Measurements from ENCODE around the gene EREG. TPM values are rescaled to one million over a fixed set of nuclear protein-coding genes. Genes with fewer than 3 reads are reported as not detected.

The EREG gene
- total RNA-seq, 1 experiment from 2014 or later, result not detected

- DNase-seq (ENCODE audit: low spot score), result no peak
- in situ Hi-C loops (cut with HindIII; ENCODE audit: low sequenced_read_pairs), result no loop called here
Observed at GRCh38 chr4:74413265-74413664, 48.3 kb downstream of the EREG start.

DNA sequence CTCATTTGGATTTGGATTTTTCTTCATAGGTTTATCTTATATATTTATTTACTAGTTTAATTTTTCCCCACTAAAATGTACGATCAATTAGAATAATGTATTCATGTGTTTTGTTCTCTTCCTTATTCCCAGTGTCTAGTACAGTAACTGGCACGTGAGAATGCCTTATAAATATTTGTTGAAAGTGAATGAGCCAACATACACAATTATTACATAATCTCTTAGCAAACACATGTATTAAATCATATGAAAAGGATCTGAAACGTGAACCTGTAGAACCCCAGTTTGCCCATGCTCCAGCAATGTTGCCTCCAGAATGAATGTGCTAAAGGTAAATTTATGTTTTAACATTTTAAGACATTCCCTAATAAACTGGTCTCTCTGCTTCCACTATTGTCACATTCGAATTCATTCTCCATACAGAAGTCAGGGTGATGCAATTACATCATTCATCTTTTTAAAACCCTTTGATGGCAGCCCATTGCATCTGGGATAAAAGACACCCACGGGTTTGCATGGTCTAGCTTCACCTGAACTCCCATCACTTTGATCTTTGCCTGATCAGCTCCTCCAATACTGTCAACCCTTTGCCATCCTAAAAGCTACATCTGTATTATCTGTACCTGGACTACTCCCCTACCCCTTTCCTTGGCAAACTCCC, 49.3 kb downstream of the EREG start:
- in situ Hi-C loops (cut with HindIII; ENCODE audit: low sequenced_read_pairs), result no loop called here

GRCh38 chr4:74415602-74416300, 50.8 kb downstream of the EREG start:
- no peak for DNase-seq (ENCODE audit: low spot score)
- in situ Hi-C loops (cut with HindIII; ENCODE audit: low sequenced_read_pairs), result no loop called here

More for the DNA sequence above, 49.3 kb downstream of the EREG start:
- no peak for DNase-seq (ENCODE audit: low spot score)

DNA sequence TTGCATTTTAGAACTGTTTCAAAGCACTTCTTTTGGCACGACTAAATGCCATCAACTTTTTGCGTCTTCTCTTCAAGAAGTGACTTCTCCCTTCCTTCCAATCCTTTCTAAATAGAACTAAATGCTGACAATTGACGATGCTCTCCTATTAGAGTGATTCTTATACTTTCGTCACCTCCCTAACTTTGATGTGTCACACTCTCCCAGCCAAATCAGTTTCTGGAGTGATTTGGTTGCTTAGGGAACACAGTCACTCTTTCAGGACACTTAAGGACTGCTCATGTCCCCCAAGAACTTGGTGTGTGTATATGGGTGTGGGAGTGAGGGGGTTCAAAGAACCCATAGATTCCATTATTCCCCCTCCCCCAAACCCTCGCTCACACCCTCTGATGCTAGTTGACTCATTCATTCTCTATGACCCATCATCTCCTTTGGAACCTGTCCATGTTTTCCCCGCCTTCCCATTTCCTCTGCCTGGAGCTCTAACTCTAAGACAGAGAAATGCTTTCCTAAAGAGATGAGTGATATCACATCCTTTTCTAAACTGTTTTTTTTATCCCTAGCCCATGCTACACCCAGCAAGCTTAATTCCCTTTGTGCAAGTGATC, 53.2 kb downstream of the EREG start:
- in situ Hi-C loops (cut with HindIII; ENCODE audit: low sequenced_read_pairs), result no loop called here
- DNase-seq (ENCODE audit: low spot score), result no peak

DNA sequence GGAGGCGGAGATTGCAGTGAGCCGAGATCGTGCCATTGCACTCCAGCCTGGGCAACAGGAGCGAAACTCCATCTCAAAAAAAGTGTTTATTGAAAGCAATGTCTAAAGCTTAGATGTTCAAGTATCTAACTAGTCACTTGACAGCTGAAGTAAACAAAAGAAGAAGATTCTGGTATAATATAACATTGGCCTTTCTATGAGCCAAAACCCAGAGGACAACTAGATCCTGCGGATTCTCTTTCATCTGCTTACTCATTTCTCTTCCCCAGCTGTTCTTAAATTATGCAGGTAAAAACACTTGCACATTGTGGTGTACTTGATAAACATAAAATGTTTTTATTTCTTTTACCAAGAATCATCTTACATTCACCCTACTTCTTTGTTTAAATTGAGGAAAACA, 55.9 kb downstream of the EREG start:
- DNase-seq (ENCODE audit: low spot score), result no peak
- in situ Hi-C loops (cut with HindIII; ENCODE audit: low sequenced_read_pairs), result no loop called here

GRCh38 chr4:74423104-74423503, 58.2 kb downstream of the EREG start:
- no peak for DNase-seq (ENCODE audit: low spot score)
- in situ Hi-C loops (cut with HindIII; ENCODE audit: low sequenced_read_pairs), result no loop called here

DNA sequence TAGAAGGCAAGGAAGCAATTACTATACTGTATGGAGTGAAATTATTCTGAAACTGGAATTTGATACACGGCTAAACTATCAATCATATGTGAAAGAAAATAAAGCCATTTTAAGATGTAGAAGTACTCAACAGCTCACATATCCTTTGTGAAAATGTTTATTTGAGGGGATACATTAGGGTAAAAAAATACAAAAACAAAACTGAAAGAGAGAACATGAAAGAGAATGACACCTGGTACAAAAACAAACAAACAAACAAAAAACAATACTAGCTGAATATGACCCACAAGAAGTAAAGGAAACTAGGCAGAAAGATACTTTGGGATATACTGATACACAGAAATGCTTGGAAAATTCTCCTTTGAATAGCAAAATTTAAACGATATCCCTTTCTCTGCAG, 59.2 kb downstream of the EREG start:
- in situ Hi-C loops (cut with HindIII; ENCODE audit: low sequenced_read_pairs), result no loop called here
- DNase-seq (ENCODE audit: low spot score), result no peak

- in situ Hi-C loops (cut with HindIII; ENCODE audit: low sequenced_read_pairs), result no loop called here
- no peak for DNase-seq (ENCODE audit: low spot score)
Observed at GRCh38 chr4:74426101-74426500, 61.2 kb downstream of the EREG start.

- in situ Hi-C loops (cut with HindIII; ENCODE audit: low sequenced_read_pairs), result no loop called here
- DNase-seq (ENCODE audit: low spot score), result no peak
Observed at GRCh38 chr4:74428276-74428675, 63.3 kb downstream of the EREG start.

- DNase-seq (ENCODE audit: low spot score), result no peak
- in situ Hi-C loops (cut with HindIII; ENCODE audit: low sequenced_read_pairs), result no loop called here
Observed at GRCh38 chr4:74431113-74431826, 66.3 kb downstream of the EREG start.

- in situ Hi-C loops (cut with HindIII; ENCODE audit: low sequenced_read_pairs), result no loop called here
- no peak for DNase-seq (ENCODE audit: low spot score)
Observed at GRCh38 chr4:74433043-74433442, 68.1 kb downstream of the EREG start.

DNA sequence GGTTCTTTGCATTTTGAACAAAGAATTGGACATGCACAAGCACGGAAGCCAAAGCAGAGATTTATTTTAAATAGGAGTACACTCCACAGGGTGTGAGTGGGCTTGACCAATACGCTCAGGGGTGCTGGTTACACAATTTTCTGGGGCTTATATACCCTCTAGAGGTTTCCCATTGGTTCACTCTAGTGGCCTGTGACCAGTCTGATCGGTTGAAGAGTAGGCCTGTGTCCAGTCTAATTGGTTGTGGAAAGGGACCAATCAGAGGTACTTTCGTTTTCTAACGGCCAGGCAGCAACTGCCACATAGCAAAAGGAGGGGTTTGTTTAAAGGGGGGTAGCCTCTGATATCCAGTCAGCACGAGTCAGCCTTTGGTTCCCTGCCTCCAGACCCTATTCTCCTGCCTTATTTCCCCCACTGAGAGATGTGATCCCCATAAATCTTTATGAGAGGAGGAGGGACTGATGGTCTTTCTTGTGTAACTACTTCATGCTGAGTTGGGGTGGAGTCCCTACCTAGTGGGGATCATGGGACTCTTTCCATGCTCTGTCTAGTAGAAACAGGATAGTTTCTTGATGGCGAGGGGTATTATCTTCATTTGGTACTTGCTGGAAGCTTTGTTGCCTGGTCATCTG, 68.7 kb downstream of the EREG start:
- in situ Hi-C loops (cut with HindIII; ENCODE audit: low sequenced_read_pairs), result no loop called here
- DNase-seq (ENCODE audit: low spot score), result no peak

DNA sequence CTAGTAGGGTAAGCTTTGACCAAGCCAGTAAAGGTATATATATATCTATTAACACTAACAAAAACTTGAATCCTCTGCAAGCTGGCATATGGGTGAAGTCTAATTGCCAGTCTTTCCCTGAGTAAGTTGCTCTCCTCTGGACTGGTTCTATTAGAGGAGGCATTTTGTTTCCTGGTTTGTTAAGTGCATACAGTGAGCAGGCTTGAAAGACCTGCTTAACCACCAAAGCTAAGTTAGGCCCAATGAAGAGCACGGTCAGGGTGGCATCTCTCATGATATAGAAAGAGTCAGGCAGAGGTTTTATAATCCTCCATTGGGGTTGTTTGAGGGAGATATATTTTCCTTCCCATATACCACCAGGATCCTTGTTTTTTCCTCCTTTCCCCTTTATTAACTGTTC, 70.4 kb downstream of the EREG start:
- no peak for DNase-seq (ENCODE audit: low spot score)
- in situ Hi-C loops (cut with HindIII; ENCODE audit: low sequenced_read_pairs), result no loop called here

DNA sequence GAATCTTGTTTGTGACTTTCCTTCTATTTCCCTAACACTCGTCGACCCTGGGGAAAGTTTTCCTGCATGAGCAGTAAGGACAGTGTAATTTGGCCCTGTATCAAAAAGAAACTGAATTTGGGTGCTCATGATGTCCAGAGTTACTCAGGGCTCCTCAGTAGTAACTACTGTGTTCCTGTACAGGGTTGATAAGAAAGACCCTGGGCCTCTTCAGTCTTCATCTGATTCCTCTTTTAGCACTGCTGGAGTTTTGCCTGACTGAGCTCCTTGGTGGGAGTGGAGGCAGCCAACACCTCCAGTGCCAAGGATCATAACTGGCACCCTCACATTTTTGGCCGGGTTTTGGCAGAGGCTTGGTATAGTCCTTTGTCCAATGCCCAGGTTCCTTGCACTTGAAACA, 72.9 kb downstream of the EREG start:
- DNase-seq (ENCODE audit: low spot score), result no peak
- in situ Hi-C loops (cut with HindIII; ENCODE audit: low sequenced_read_pairs), result no loop called here

Other genes starting within 250 kb of the EREG start
- 9.3 and 19.4 TPM in 2 replicates for gene MTHFD2L, start 207.0 kb upstream of the EREG start, total RNA-seq (2014; rRNA removed; shearing (Covaris generic))
- gene EPGN, start 56.7 kb upstream of the EREG start, total RNA-seq (2014; rRNA removed; shearing (Covaris generic)), result not detected in 2 replicates
- gene AREG, start 80.0 kb downstream of the EREG start, total RNA-seq (2014; rRNA removed; shearing (Covaris generic)), result not detected in 2 replicates

Measured in G401 (cell line).